Measurements from ENCODE around the gene BSG.

The BSG gene

GRCh38 chr19:525029-525428 is 47.4 kb upstream of the BSG start:
- H3K27me3 ChIP-seq (ENCODE audit: insufficient read depth, low read length, poor library complexity, severe bottlenecking), result no peaks in the 10 kb centered on the region
- no peaks in the 10 kb centered on the region for H3K9me3 ChIP-seq (ENCODE audit: insufficient read depth, low read depth, low read length)
- H3K4me1 ChIP-seq (ENCODE audit: insufficient read depth, low read length, poor library complexity, severe bottlenecking), result no peaks in the 10 kb centered on the region
- H3K9ac ChIP-seq (ENCODE audit: low read depth, low read length, poor library complexity, severe bottlenecking), result no peak overlapping the region
- TF ChIP-seq EZH2phosphoT487 (IDR thresholded peaks at IDR 0.05; ENCODE audit: borderline replicate concordance), result no peak
- no peak for TF ChIP-seq CTCF (conservative IDR thresholded peaks at IDR 0.05; ENCODE audit: low read length)
- H3K9me2 ChIP-seq (replicated peaks; ENCODE audit: low read depth, low read length), result no peaks in the 10 kb centered on the region
- H4K20me1 ChIP-seq (ENCODE audit: insufficient read depth, low read length, poor library complexity, severe bottlenecking), result no peaks in the 10 kb centered on the region
- H3K36me3 ChIP-seq (ENCODE audit: insufficient read depth, low read length), result no peaks in the 10 kb centered on the region
- no peak overlapping the region for H3K4me3 ChIP-seq (ENCODE audit: low read length, poor library complexity, severe bottlenecking)
- H3F3A ChIP-seq (ENCODE audit: low read depth), result no peaks in the 10 kb centered on the region
- H2AFZ ChIP-seq (ENCODE audit: low read length), result no peak overlapping the region
- no peaks in the 10 kb centered on the region for H3K79me2 ChIP-seq (ENCODE audit: insufficient read depth, low read length)
- no peak overlapping the region for H3K4me2 ChIP-seq (ENCODE audit: low read depth, low read length, poor library complexity, severe bottlenecking)

- H3K79me2 ChIP-seq (ENCODE audit: insufficient read depth, low read length), result no peaks in the 10 kb centered on the region
- H3K4me3 ChIP-seq (ENCODE audit: low read length, poor library complexity, severe bottlenecking), result no peak overlapping the region
- H3K4me1 ChIP-seq (ENCODE audit: insufficient read depth, low read length, poor library complexity, severe bottlenecking), result peaks cover 4% of the 10 kb centered on the region
- H3K9me3 ChIP-seq (ENCODE audit: insufficient read depth, low read depth, low read length), result no peaks in the 10 kb centered on the region
- no peak for TF ChIP-seq CTCF (conservative IDR thresholded peaks at IDR 0.05; ENCODE audit: low read length)
- TF ChIP-seq EZH2phosphoT487 (IDR thresholded peaks at IDR 0.05; ENCODE audit: borderline replicate concordance), result no peak
- H3K36me3 ChIP-seq (ENCODE audit: insufficient read depth, low read length), result no peaks in the 10 kb centered on the region
- no peaks in the 10 kb centered on the region for H3F3A ChIP-seq (ENCODE audit: low read depth)
- no peaks in the 10 kb centered on the region for H4K20me1 ChIP-seq (ENCODE audit: insufficient read depth, low read length, poor library complexity, severe bottlenecking)
- no peaks in the 10 kb centered on the region for H3K9me2 ChIP-seq (replicated peaks; ENCODE audit: low read depth, low read length)
- no peaks in the 10 kb centered on the region for H3K27me3 ChIP-seq (ENCODE audit: insufficient read depth, low read length, poor library complexity, severe bottlenecking)
- no peak overlapping the region for H2AFZ ChIP-seq (ENCODE audit: low read length)
- H3K9ac ChIP-seq (ENCODE audit: low read depth, low read length, poor library complexity, severe bottlenecking), result no peak overlapping the region
- no peak overlapping the region for H3K4me2 ChIP-seq (ENCODE audit: low read depth, low read length, poor library complexity, severe bottlenecking)
Measured at GRCh38 chr19:525857-526419, 46.5 kb upstream of the BSG start.

- Histone ChIP-seq H3F3A (ENCODE audit: low read depth) (no peaks in the 10 kb centered on the region), H3K9ac (ENCODE audit: low read depth, low read length, poor library complexity, severe bottlenecking) (peak overlapping the region; percentile 64), H3K4me2 (ENCODE audit: low read depth, low read length, poor library complexity, severe bottlenecking) (peak overlapping the region; percentile 73), H3K4me3 (ENCODE audit: low read length, poor library complexity, severe bottlenecking) (peak overlapping the region; percentile 74), H2AFZ (ENCODE audit: low read length) (peak overlapping the region; percentile 66), H3K9me3 (ENCODE audit: insufficient read depth, low read depth, low read length) (no peaks in the 10 kb centered on the region), H3K9me2 (replicated peaks; ENCODE audit: low read depth, low read length) (no peaks in the 10 kb centered on the region), H3K79me2 (ENCODE audit: insufficient read depth, low read length) (peaks cover 36% of the 10 kb centered on the region), H3K36me3 (ENCODE audit: insufficient read depth, low read length) (no peaks in the 10 kb centered on the region), H3K27me3 (ENCODE audit: insufficient read depth, low read length, poor library complexity, severe bottlenecking) (peaks cover 8% of the 10 kb centered on the region), H4K20me1 (ENCODE audit: insufficient read depth, low read length, poor library complexity, severe bottlenecking) (peaks cover 32% of the 10 kb centered on the region), H3K4me1 (ENCODE audit: insufficient read depth, low read length, poor library complexity, severe bottlenecking) (peaks cover 10% of the 10 kb centered on the region)
- TF ChIP-seq CTCF (conservative IDR thresholded peaks at IDR 0.05; ENCODE audit: low read length) (no peak), EZH2phosphoT487 (IDR thresholded peaks at IDR 0.05; ENCODE audit: borderline replicate concordance) (no peak)
Measured at GRCh38 chr19:530134-531008, 42.0 kb upstream of the BSG start.

All from Loucy (cell line).